NCI-H226 (cell line): ENCODE data around the gene PCDH7.

Experiments used
- DNase-seq: peaks from one replicate; pipeline ENCODE4 v3.0.0-alpha.2; 2015

Gene PCDH7

DNA sequence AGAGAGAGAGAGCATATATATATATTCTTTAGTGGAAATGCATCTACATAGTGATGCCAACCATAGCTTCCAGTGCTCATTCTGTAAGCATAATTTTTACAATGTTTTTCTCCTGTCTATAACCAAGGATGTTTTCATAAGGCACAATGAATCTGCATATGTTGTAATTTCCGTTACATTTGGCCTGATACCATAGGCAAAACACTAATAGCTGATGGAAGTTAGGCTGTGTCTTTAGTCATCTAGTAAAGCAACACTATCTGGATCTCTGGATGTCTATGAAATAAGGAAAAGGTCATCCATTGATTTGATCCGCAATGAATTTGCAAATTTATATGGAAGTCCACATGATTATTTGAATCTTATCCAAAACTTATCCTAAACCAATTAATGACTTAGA lies 8.1 kb downstream of the PCDH7 start:
- DNase-seq: no peak

DNA sequence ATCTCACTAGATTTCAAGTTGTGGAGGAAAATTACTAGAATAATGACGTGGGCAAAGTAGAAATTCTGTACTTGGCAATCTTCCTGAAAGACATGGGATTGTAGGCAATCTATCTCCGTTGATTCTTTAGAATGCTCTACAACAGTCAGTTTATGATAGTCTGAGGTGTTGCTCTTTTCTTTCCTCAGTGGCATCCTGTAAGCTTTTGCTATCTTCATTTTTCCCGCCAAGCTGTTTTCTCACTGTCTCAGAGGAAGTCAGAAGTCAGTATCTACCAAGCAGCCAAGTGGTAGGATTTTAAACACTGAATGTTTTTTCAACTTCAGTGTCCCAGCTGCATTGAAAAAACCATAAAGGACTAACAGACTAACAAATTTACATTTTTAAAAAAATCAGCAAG lies 23.7 kb downstream of the PCDH7 start:
- DNase-seq: no peak

DNA sequence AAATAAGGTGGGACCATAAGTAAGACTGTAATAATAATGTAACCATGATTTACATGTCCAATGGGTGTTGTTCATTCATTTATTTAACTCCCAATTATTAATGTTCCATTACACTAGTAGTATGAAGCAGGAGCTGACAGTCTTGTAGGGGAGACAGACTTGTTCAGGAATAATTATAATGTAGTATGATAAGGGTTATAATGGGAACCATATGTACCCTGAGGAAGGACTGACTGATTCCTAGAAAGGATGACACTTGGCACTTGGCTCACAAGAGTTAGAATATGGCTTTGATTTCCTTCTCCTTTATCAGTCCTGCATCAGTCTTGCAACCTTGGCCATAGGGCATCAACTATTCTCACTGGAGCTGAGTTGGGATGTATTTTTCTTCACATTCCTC lies 24.2 kb downstream of the PCDH7 start:
- no peak for DNase-seq

DNA sequence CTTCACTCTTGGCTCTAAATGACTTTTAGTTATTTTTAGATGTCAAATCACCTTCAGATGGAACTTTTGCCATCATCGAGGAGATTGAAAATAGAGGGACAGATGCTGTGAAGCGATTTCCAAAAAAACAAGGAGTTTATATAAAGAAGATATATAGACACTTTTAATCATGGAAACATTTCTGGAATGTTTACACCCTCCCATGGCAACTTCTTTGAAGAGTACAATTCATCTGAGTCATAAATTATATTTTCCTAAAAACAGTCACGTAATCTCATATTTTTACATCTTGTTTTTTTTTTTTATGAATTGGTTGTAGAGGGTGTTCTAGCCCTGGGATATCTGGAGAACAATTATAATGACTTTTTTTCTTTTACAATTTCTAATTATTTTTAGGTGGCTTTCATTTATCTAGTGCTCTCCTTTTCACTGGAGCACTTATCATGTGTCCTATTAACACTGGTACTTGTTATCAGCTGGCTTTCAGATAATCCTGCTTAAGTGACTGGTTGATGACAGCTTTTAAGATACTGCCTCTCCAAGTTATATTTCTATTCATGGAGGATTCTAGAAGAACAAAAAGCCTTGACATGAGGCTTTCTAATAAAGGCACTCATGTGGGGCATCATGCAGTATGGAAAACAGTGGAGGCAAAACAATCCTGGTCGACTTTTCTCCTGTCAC lies 24.9 kb downstream of the PCDH7 start:
- DNase-seq: peak; percentile 51

DNA sequence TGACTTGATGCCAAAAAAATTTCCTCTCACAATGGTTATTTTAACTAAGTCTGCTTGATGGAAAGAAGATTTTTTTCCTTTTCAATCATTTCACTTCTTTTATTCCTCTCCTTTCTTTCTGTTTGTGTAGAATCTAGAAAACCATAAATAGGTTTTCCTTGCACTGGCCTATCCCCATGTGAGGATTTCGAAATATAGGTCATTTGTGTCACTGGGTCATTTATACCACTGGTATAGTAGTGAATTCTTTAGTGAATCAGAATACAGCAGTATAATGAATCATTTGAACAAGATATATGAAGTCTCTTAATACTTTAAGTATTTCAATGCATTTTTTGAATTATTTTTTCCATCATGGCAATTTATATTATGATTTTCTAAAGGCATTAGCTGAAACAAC lies 26.6 kb downstream of the PCDH7 start:
- DNase-seq: no peak

DNA sequence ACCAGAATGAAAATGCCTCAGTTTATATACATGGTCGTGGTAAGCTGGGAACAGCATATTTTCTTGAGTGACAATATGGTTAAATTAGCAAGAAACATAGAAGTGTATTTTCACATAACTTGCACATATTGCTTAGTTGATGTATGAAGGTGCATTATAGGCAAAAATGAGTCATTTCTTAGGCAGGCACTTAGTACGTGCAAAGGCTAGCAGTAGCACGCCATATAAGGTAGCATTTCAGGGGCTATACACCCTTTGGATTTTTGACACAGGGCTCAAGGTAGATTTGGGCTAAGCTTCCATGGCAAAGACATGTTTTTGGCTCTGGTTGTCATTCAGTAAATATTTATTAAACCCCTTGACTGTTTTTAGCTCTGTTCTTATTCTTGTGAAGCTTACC lies 33.1 kb downstream of the PCDH7 start:
- peak; percentile 35 for DNase-seq

DNA sequence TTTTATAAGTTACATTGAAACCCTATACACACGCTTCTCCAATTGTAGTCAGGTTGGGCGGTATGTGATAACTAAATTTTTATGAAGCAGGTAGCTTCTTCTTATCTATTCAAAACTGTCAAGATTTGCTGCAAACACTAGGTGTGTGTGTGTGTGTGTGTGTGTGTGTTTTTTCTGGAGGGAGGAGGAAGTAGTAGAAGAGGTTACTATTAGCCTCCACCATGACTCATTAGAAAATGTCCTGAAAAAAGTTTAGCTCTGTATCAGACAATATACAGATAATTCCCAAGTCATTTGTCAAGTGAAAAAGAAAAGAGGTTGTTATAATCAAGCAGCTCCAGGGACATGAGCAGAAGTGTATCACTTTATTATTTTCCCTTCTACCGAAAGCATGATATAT lies 33.9 kb downstream of the PCDH7 start:
- peak; percentile 53 for DNase-seq

DNA sequence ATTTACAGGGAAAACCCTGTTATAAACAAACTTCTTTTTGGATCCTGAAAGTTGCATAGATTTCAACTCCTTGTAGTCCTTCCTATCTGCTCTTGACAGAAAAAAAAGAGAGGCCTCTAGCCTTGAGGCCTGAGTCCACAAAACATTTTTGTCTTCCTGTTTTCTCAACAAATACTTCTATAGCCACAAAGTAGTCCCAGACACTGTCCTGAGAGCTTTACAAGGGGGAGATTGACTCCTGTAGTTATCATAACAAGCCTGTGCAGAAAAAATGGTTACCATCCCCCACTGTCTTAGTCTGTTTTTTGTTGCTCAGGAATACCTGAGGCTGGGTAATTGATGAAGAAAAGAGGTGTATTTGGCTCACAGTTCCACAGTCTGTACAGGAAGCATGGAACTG lies 35.2 kb downstream of the PCDH7 start:
- DNase-seq: no peak

DNA sequence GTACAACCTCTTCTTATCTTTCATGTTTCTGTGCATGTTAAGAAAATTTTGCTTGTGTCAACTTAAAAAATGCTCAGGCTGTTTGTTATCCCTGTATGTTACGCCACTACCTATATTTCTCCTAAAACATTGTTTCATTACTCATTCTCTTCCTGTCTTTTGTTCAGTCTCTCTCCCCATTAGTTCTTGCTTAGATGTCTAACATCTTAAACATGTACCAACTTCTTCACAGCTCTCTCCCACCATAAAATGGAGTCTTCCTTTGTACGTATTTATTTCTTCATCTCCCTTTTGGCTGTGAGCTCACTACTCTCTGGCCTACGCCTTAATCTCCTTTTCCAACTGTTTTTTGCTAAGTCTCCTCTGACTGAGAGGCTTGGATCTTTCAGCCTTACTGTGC lies 36.4 kb downstream of the PCDH7 start:
- no peak for DNase-seq

DNA sequence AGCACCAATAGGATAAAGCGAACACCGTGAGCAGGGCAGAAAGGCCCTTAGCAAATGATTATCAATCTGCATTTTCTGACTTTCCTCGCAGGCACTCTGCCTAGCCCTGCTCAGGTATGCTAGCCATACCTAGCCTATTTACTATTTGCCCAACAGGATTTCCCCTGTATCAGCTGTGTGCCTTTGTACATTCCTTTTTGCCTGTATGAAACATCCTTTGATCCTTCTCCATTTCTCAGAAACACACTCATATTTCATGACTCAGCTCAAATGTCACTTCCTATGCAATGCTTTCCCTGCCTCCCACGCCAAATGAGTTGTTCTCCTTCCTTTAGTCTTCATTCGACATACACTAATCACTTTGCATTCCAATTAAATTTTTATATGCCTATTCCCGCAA lies 37.2 kb downstream of the PCDH7 start:
- DNase-seq: peak; percentile 79

DNA sequence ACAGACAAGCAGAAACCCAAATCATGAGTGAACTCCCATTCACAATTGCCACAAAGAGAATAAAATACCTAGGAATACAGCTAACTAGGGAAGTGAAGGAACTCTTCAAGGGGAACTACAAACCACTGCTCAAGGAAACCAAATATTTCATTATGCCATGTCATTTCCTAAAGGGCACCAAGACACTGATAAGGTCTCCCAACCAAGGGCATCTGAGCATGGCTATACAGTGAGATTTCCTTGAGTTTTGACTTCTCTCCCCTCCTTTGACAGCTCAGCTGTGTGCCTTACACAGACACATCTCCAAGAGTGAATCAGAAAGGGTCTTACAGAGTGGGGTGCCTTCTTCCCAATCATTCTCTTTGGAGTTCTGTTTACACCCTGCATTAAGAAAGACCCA lies 40.4 kb downstream of the PCDH7 start:
- no peak for DNase-seq

DNA sequence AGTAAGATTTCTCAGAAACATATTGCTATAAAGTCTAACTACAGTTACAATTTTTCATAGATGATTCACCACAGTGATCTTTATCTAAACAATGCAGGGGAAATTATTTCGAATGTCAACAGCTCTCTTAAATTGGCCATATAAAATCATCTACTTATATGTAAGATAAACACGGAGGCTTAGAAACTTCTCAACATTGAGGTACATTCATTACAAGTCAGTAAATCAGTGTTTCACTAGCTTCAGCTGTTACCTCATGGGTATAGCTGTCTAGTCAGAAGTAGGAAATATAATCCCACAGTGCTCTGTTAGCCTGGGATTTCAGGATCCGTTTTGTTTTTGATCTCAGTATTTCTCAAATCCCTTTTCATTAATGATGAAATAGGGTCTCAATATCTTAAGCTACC lies 43.2 kb downstream of the PCDH7 start:
- DNase-seq: no peak

DNA sequence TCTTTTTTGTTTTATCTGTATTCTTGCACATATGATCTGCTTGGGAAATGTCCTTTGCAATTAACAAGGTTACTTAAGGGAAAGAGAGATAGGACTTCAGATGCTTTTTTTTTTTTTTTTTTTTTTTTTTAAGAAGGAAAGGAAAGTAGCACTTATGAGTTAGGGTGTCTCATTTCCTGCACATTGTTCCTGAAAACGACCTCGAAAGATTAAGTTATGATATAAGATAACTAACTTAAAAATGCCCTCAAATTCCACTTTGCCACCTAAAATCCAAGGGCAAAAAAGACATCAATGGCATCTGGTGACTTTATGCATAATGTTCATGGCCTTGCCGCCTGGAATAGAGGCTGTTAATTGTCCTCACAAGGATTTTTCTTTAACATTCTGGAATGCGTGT lies 44.9 kb downstream of the PCDH7 start:
- DNase-seq: no peak

DNA sequence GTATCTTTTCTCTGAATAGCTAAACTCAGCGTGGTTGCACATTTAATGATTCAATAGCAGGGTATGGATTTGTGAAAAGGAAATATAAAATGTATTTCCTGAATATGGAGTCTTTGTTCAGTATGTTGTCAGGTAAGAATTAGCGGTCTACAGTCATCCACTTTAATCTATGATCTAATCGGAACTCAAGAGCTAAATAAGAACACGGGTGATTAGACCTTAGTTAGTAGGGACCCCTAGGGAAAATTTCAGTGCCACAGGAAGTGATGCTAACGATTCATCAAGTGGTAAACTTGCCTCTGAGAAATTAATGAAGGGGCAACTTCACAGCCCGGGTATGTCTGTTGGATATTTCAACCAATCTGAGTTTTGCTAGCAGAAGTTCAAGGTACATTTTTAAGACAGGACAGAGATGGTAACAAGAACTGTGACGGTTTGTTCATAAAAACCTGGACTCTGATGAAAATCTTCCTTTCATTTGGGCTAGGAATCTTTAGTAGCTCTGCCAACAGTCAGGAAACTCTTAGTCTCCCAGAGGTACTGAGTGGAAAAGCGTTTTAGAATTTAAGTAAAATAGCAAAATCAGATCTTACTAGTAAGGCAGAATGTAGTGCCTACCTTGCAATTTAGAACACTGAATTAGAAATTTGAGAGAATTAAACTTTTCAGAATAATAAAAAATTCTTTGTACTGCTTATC lies 47.1 kb downstream of the PCDH7 start:
- no peak for DNase-seq

DNA sequence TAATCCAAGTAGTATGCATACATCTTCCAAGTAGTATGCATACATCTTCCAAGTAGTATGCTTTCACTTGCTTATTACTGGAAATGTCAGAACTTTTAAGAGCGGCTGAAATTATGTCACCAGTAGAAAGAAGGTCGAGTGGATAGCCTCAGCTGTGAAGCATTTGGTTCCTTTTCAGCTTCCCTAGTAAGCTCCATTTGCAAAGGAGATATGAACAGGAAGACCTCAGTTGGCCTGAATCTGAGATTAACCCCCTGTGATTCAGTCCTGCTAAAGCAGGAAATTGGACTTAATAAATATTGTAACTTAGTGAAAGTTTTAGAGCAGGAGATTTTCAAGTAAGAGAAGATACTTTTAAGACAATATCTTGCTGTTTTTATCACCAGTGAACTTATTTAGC lies 48.1 kb downstream of the PCDH7 start:
- DNase-seq: no peak

DNA sequence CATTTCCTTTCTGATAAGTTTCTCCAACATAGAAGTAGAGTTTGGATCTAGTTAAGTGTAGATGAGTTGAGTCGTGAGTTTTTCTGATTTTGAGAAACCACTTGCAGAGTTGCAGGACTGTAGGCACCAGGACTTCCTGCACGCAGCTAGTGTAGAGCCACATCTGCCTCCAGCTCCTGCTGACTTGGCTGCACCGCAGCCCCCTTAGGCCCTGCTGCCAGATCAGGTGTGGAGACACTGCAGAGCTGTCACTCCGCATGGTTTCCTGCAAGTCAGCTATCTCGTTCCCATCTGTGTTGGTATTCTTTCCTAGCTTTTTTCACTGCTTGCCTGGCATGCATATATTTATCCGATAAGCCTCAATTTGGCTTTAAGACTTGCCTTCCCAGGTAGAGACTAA lies 48.9 kb downstream of the PCDH7 start:
- no peak for DNase-seq

DNA sequence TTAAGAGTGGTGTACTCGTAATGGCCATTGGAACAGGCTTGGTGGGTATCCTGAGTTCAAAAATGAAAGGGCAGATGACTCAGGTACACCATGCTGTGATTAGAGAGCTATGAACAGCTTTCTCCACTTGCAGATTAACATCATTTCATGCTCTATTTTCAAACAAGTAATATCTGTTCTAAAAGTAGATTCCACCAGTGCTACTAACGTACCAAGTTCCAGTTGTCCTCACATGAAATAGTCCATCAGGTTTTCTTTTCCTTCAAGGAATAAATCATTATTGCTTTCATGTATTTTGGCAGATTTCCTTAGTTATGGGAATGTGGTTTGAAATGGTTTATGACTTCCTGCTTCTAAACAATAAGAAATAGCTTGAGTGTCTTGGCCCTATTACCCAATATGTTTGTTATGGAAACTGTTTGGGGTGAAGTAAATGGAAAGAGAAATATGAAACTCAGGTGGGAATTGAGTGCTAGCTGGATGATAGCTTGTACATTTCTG lies 49.9 kb downstream of the PCDH7 start:
- peak; percentile 71 for DNase-seq

DNA sequence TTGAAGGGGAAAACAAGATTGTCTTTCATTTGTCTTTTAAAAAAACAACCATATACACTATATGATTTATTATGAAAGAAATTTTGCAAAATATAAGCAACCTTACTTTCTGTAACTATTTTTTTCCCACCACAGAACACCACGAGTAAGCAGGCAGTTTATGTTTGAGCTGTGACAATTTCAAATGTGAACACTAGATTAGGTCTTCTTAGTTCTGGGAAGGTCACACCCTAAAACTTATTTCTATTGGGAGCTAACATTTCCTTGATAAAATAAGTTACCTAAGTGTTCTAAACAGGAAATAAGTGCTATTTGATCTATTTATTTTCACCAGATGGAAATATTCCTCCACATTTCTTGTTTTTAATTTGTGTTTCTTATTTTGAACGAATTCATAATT lies 50.6 kb downstream of the PCDH7 start:
- DNase-seq: no peak

DNA sequence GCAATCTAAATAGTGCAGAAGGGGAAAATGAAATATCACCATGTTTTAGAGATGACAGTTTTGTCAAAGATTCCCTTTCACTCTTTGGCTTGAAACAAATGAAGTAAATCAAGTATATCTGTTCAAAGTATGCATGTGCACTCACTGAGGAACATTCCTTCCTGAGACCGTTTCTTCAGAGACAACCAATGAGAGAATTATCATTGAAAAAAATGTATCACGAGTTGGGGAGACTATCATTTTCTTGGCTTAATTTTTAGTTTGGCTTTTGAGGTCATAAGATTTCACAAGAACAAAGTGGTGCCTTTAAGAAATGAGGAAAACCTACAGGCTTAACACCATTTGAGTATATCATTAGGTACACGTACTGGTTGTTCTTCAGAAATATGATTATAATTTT lies 56.3 kb downstream of the PCDH7 start:
- no peak for DNase-seq

DNA sequence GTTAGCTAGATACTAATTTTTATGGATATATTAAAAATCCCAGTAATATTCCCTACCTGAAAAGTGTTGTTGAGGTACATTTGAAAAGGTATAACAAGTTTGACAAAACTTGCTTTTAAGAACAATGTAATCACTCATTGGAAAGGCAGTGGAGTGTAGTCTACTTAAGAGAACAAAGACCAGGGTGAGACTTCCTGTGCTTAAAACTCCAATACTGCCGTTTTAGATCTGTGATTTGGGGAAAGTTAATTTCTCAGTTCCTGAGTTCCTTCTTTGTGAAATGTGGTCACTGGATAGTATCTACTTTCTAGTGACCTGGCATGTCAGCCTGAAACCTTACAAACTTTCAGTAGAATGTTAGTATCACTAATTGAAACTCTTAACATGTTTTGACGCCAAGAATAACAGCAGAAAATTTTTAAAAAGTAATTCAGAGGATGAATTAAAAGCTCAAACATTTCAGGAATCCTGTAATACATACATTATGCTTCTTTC lies 56.8 kb downstream of the PCDH7 start:
- DNase-seq: no peak
